GM13976 (cell line): ENCODE measurements around the gene PRKG1.
"Not testable (repeated sequence)": the region's sequence is repeated elsewhere in the genome, so short reads cannot be mapped to it uniquely, and the experiment has no call there.

Experiments used
- DNase-seq: peaks from one replicate; pipeline ENCODE4 v3.0.0; 2012; ENCODE audit warnings: low spot score
- CTCF ChIP-seq: IDR thresholded peaks from 2 replicates; pipeline ENCODE4 v1.5.1; 2012; ENCODE audit warnings: borderline replicate concordance, mild to moderate bottlenecking; ENCODE audit not compliant: insufficient read depth; ENCODE audit errors: extremely low read depth, missing control alignments, control extremely low read depth
- in situ Hi-C: fragments of 300-500 bp; cut with MboI; formaldehyde crosslinking; loops from one replicate; pipeline ENCODE4 v1.12.0; 2022; ENCODE audit warnings: low sequenced_read_pairs, mixed read lengths, inconsistent platforms; ENCODE audit not compliant: unreplicated experiment

PRKG1 gene

GRCh38 chr10:51683031-51683691 is 608.9 kb downstream of the PRKG1 start:
- no peak for TF ChIP-seq CTCF
- no peak for DNase-seq
- in situ Hi-C loops = no loop called here

- no peak for DNase-seq
- in situ Hi-C loops = no loop called here
- TF ChIP-seq CTCF = no peak
Observed at GRCh38 chr10:51685768-51686167, 611.5 kb downstream of the PRKG1 start.

- in situ Hi-C loops = no loop called here
- no peak for TF ChIP-seq CTCF
- DNase-seq = no peak
Observed at GRCh38 chr10:51687296-51687695, 613.0 kb downstream of the PRKG1 start.

GRCh38 chr10:51688826-51689225 is 614.5 kb downstream of the PRKG1 start:
- in situ Hi-C loops, DNase-seq: not testable (repeated sequence)

- no peak for DNase-seq
- TF ChIP-seq CTCF = no peak
- in situ Hi-C loops = no loop called here
Observed at GRCh38 chr10:51689536-51689935, 615.2 kb downstream of the PRKG1 start.

GRCh38 chr10:51691135-51691534 is 616.8 kb downstream of the PRKG1 start:
- TF ChIP-seq CTCF = no peak
- in situ Hi-C loops = no loop called here
- DNase-seq = no peak

GRCh38 chr10:51694086-51694768 is 619.9 kb downstream of the PRKG1 start:
- in situ Hi-C loops = no loop called here
- TF ChIP-seq CTCF = no peak
- no peak for DNase-seq
